Fibroblast of the conjunctiva (primary cell): ENCODE results near the gene MESP1.

Experiments
- DNase-seq: peaks from one replicate; pipeline ENCODE4 v3.0.0-alpha.2; 2010; ENCODE audit warnings: low read depth

Gene MESP1

DNA sequence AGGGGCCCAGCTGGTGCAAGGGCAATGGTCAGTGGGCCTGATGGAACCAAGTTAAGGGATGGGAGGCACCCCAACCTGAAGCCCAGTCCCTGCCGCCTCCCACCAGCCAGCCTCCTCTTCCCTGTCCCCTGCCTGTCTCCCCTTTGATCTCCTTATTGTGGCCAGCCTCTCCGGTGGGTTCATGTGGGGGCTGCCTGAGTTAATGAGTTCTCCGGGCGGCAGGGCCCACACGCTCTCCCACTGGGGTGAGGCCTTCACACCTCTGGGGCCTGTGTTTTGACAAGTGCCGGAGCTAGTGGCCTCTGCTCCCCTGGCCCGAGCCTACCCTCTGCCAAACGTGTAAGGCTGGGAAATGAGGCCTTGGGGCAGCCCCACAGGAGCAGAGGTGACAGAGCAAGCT lies 7.2 kb upstream of the MESP1 start:
- DNase-seq = no peak

DNA sequence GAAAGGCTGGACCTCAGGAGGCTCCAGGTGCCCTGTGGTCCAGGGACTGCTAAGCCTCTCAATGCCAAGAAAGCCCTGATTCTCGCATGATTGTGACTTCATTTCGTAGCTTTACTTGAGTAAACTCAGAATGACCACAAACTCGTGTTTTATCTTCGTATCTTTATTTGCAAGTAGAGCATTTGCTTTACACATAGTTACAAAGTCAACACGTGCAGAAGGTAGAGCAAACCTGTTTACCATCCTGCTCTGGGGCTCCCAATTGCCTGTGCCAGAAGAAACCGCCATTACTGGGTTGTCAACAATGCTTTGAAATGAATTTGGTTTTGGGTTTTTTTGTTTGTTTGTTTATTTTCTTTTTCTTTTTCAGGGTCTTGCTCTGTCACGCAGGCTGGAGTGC lies 5.8 kb upstream of the MESP1 start:
- no peak for DNase-seq

DNA sequence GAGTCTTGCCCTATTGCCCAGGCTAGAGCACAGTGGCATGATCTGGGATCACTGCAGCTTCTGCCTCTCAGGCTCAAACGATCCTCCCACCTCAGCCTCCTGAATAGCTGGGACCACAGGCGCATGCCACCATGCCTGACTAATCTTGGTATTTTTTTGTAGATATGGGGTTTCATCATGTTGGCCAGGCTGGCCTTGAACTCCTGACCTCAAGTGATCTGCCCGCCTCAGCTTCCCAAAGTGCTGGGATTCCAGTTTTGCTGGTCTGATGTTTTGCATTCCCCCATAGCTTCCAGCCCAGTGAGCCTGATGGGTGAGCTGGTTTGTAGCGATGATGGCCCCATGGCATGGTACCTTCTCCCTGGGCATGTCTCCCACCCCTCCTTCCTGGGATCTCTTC lies 4.7 kb upstream of the MESP1 start:
- DNase-seq = no peak

GRCh38 chr15:89754361-89755154 lies 3.5 kb upstream of the MESP1 start:
- DNase-seq = peak; percentile 3

DNA sequence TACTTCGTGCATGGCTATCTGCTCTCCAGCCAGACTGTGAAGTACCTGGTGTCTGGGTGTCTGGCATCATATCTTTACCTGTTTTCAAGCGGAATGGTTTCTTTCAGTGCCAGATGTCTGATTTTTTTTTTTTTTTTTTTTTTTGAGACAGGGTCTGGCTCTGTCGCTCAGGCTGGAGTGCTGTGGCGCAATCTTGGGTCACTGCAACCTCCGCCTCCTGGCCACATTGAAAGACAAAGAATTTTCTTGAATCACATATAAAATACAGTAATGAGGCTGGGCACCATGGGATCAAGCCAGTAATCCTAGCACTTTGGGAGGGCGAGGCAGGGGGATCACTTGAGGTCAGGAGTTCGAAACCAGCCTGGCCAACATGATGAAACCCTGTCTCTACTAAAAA lies 2.8 kb upstream of the MESP1 start:
- DNase-seq = no peak

GRCh38 chr15:89751748-89752147 lies 699 bp upstream of the MESP1 start:
- DNase-seq = no peak

DNA sequence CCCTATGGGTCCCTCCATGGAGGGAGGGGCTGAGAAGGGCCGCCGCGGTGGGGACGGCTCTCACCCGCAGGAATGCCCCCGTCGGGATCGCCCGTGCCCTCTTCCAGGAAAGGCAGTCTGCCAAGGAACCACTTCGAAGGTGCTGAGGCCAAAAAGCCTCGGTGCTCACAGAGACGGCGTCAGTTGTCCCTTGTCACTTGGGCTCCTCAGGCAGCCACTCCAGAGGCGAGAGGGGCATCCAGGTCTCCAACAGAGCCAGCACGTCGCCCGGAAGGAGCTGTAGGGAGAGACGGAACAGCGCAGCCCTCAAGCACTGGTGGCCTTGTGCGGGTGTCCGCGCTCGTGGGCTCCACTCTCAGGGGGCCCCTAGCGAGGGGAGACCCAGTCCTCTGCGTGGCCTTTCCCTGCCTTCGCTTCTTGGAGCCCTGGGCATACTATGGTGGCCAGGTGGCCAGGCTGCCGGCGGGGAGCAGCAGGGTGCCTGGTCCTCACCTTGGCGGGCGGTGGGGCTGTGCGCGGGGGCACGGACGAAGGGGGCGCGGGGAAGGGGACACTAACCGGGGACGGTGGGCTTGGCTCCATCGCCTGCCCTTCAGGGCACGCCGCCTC lies 994 bp downstream of the MESP1 start:
- no peak for DNase-seq

- no peak for DNase-seq
Measured at GRCh38 chr15:89749526-89749925, 1.5 kb downstream of the MESP1 start.

- no peak for DNase-seq
Measured at GRCh38 chr15:89749054-89749453, 2.0 kb downstream of the MESP1 start.

DNA sequence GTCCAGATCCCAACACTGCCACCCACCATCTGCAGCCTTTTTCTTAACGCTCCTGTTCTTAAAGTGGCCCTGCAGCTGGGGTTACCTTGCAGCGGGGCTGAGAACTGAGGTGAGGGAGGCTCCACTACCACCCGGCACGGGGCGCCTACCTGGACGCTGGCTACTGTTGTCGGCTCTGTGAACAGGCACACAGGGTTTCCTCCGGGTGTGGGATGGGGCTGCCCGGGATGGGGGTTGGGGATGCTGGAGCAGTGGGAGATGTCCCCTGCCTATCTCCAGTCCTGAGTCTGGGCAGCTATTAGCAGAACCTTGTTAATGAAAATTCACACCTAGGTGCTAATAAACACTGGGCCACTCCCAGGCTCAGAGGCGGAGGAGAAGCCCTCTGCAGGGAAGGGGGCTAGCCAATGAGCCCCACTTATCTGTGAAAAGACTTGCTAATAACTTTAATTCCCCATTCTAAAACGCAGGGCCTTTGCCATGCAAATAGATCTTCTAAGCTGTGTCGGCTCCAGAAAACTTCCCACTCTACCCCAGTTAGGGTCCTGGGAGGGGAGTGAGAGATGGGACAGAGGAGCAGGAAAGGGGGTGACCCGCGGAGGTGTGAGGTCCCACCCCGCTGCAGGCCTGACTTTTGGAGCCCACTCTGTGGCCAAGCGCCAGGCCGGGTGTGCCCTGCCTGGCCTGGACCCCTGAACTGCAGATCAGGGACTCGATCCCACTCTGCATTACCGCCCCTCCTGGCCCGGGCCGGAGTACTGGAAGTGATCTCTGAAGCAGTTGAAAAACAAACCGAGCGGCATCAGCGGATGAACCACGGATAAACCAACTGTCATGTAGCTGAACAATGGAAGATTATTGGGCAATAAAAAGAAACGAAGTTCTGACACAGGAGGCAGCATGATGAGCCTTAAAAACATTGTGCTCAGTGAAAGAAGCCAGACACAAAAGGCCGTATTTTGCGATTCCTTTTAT lies 3.1 kb downstream of the MESP1 start:
- DNase-seq = no peak

- DNase-seq = no peak
Measured at GRCh38 chr15:89746386-89746780, 4.7 kb downstream of the MESP1 start.

DNA sequence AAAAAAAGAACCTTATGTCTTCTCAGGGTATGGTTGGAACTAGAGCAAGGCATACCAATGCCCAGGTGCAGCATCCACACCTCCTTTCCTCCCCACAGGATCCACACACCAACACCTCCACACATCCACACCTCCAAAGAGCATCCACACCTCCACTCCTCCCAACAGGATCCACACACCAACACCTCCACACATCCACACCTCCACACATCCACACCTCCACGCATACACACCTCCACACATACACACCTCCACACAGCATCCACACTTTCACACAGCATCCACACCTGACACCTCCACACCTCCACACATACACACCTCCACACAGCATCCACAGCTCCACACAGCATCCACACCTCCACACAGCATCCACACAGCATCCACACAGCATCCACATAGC lies 5.3 kb downstream of the MESP1 start:
- no peak for DNase-seq

DNA sequence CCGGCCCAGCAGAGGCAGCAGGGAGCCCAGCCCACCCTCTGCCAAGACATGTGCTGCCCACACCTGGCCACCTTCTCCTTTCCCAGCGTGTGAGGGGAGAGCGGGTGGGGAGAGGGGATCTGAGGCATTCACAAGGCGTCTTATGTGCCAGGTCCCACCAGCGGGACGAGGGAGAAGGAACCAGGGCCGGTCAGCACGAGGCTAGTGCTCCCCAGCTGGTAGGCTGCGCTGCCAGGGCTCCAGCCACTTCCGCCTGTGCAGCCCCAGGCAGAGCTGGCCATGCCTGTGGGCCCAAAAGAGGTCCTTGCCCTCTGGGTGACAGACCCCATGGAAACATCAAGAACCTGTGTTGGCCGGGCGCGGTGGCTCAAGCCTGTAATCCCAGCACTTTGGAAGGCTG lies 5.9 kb downstream of the MESP1 start:
- no peak for DNase-seq

DNA sequence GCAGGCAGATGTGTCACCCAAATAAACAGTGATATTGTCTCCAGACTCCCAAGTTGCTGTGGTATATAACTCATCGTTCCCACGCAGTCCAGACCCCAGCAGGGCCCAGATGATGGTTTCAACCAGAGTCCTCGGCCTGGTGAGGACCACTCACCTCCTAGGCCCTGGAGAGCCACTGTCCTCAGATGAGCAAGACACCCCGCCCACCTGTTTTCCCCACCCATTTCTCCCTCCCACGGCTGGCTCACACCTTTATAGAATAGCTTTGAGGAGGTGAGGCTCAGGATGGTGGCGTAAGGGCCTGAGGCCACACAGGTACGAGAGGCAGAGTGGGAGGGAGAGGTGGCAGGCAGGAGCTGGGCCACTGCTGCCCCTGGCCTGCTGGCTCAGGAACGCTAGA lies 7.5 kb downstream of the MESP1 start:
- DNase-seq = no peak

DNA sequence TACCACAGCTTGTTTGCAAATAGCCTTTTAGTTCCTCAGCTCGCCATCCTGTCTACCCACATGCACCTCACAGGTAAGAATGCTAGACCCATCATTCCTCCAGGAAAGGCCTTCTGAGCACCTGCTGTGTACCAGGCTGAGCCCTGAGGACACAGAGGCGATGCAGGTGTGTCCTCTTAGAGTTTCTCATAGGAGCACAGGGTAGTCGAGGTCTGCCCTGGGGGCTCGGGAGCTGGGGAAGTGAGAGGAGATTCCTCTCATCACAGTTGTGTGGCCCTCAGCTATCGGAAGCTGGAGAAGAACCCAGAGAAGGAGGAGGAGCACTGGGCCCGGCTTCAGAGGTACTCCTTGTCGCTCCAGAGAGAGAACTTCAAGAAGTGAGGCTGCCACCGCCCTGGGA lies 8.0 kb downstream of the MESP1 start:
- DNase-seq = no peak

- DNase-seq = peak; percentile 50
Measured at GRCh38 chr15:89740137-89740536, 10.9 kb downstream of the MESP1 start.

- no peak for DNase-seq
Measured at GRCh38 chr15:89735773-89736172, 15.3 kb downstream of the MESP1 start.

GRCh38 chr15:89732451-89733172 lies 18.4 kb downstream of the MESP1 start:
- DNase-seq = no peak

DNA sequence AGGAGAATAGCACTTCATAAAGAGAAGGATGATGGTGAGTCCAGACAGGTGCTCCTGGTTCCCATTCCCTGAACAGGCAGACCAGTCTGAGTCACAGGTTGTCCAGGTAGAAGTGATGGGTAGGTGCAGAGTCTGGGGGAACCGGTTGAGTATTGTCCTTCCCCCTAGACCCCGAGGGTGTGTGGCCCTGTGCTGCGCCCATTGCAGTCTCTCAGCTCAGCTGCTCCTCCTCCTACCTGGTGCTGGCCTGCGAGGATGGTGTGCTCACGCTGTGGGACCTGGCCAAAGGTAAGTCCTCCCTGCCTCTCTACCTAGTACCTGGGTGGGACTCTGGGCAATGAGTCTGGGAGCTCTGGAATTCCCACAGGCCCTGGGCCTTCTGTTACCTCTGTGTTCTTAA lies 19.8 kb downstream of the MESP1 start:
- DNase-seq = no peak

DNA sequence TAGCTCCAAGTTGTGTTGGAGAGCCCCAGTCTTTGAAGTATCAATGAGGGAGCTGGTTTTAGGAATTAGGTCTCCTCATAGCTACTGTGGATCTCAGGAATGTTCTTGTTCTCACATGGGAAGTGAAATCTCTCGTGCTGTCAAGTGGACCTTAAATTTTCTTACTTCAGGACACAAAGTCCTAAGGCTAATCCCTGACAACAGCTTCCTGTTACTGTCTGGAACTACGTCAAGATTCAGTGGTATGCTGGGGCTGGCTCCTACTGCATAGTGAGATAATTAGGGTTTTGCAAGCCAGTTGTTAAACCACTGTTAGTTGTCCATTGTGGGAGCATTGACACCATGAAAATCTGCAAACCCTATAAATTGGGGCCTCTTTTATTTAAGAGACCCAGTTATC lies 22.8 kb downstream of the MESP1 start:
- DNase-seq = peak; percentile 34

GRCh38 chr15:89725064-89725463 lies 26.0 kb downstream of the MESP1 start:
- DNase-seq = no peak

DNA sequence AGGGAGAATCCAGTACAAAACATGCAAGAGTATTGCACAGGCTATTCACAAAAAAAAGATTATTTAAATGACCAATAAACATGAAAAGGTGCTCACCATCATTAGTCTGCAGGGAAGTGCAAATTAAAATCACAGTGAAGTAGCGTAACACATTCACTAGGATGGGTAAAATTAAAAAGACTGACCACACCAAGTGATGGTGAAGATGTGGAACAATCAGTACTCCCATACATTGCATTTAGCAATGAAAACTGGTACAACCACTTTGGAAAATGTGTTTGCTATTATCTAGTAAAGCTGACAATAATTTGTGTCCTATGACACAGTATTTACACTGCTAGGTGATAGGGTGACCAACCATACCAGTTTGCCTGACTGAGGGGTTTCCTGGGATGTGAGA lies 26.4 kb downstream of the MESP1 start:
- DNase-seq = no peak
